ENCODE measurements around the gene CHRNE.

CHRNE gene

GRCh38 chr17:4854111-4854681 is 48.7 kb downstream of the CHRNE start:
- no peak for DNase-seq (ENCODE audit: low read depth)

- no peak for DNase-seq (ENCODE audit: low read depth)
These were observed 49.7 kb downstream of the CHRNE start for GRCh38 chr17:4853208-4853671.

- DNase-seq (ENCODE audit: low read depth) = no peak
These were observed 50.2 kb downstream of the CHRNE start for GRCh38 chr17:4852567-4853207.

GRCh38 chr17:4851084-4851483 is 51.8 kb downstream of the CHRNE start:
- DNase-seq (ENCODE audit: low read depth) = no peak

GRCh38 chr17:4850246-4850645 is 52.7 kb downstream of the CHRNE start:
- no peak for DNase-seq (ENCODE audit: low read depth)

GRCh38 chr17:4849011-4849536 is 53.8 kb downstream of the CHRNE start:
- DNase-seq (ENCODE audit: low read depth) = no peak

Data from CMK (cell line).